ENCODE data around the gene COMP.
"Not testable (repeated sequence)": the region's sequence is repeated elsewhere in the genome, so short reads cannot be mapped to it uniquely, and the experiment has no call there.

The COMP gene

GRCh38 chr19:18790566-18791314 lies at the start of gene COMP:
Gene COMP, minus strand, starts transcription at chr19:18791305. Its CDS starts 36 bp downstream, at chr19:18791269.
- no peak for DNase-seq
- intact Hi-C loops (cut with DNase I): no loop called here

- intact Hi-C loops (cut with DNase I): loop anchor here (10.0 kb wide), 1 partner anchor 376 kb away; no protein-coding TSS in a partner anchor
- DNase-seq: no peak
These were observed 49.5 kb upstream of the COMP start for GRCh38 chr19:18840288-18841267.

GRCh38 chr19:18839465-18840287 lies 48.6 kb upstream of the COMP start:
- no peak for DNase-seq
- intact Hi-C loops (cut with DNase I): loop anchor here (10.0 kb wide), 2 partner anchors 165 to 375 kb away; no protein-coding TSS in a partner anchor

GRCh38 chr19:18834644-18834984 lies 43.5 kb upstream of the COMP start:
- intact Hi-C loops (cut with DNase I): loop anchor here (10.0 kb wide), 1 partner anchor 160 kb away; no protein-coding TSS in a partner anchor
- no peak for DNase-seq

- intact Hi-C loops (cut with DNase I): loop anchor here (10.0 kb wide), 1 partner anchor 159 kb away; no protein-coding TSS in a partner anchor
- no peak for DNase-seq
These were observed 42.9 kb upstream of the COMP start for GRCh38 chr19:18833849-18834643.

GRCh38 chr19:18833141-18833476 lies 42.0 kb upstream of the COMP start:
- intact Hi-C loops (cut with DNase I): loop anchor here (10.0 kb wide), 1 partner anchor 158 kb away; no protein-coding TSS in a partner anchor
- DNase-seq: no peak

- intact Hi-C loops (cut with DNase I): loop anchor here (10.0 kb wide), 1 partner anchor 158 kb away; no protein-coding TSS in a partner anchor
- no peak for DNase-seq
These were observed 41.4 kb upstream of the COMP start for GRCh38 chr19:18832306-18833140.

- intact Hi-C loops (cut with DNase I): loop anchor here (10.0 kb wide), 1 partner anchor 157 kb away; no protein-coding TSS in a partner anchor
- DNase-seq: peak; percentile 80 to 97 (median 94)
These were observed 40.6 kb upstream of the COMP start, which contains the start of gene UPF1 for GRCh38 chr19:18831524-18832305. Gene UPF1, plus strand, starts transcription at chr19:18831959. Its CDS starts 251 bp downstream, at chr19:18832210.

- intact Hi-C loops (cut with DNase I): loop anchor here (10.0 kb wide), 1 partner anchor 156 kb away; no protein-coding TSS in a partner anchor
- DNase-seq: no peak
These were observed 39.4 kb upstream of the COMP start for GRCh38 chr19:18830488-18830887.

GRCh38 chr19:18828786-18829185 lies 37.7 kb upstream of the COMP start:
- DNase-seq: no peak
- intact Hi-C loops (cut with DNase I): no loop called here

- intact Hi-C loops (cut with DNase I): no loop called here
These were observed 26.5 kb upstream of the COMP start for GRCh38 chr19:18817574-18817973.

GRCh38 chr19:18816645-18817044 lies 25.5 kb upstream of the COMP start:
- intact Hi-C loops (cut with DNase I); DNase-seq: not testable (repeated sequence)

More at GRCh38 chr19:18817574-18817973, 26.5 kb upstream of the COMP start:
- no peak for DNase-seq

- intact Hi-C loops (cut with DNase I): no loop called here
- no peak for DNase-seq
These were observed 24.6 kb upstream of the COMP start for GRCh38 chr19:18815673-18816072.

- DNase-seq: no peak
- intact Hi-C loops (cut with DNase I): no loop called here
These were observed 23.0 kb upstream of the COMP start for GRCh38 chr19:18814063-18814462.

GRCh38 chr19:18811638-18812037 lies 20.5 kb upstream of the COMP start:
- DNase-seq; intact Hi-C loops (cut with DNase I): not testable (repeated sequence)

All from head of caudate nucleus (tissue), 42 donors.